Hair follicular keratinocyte (primary cell): ENCODE results near the gene PABPC1L2A. TPM values are rescaled to one million over a fixed set of nuclear protein-coding genes. Genes with fewer than 3 reads are reported as not detected.

ENCODE experiments used
- total RNA-seq: library from RNA; depleted of rRNA; stranded (reverse); fragments of >200 nt; gene quantifications from 2 replicates; pipeline ENCODE4 v1.2.3, GENCODE V29; 2015

The PABPC1L2A gene
- total RNA-seq, result not detected in 2 replicates

DNA sequence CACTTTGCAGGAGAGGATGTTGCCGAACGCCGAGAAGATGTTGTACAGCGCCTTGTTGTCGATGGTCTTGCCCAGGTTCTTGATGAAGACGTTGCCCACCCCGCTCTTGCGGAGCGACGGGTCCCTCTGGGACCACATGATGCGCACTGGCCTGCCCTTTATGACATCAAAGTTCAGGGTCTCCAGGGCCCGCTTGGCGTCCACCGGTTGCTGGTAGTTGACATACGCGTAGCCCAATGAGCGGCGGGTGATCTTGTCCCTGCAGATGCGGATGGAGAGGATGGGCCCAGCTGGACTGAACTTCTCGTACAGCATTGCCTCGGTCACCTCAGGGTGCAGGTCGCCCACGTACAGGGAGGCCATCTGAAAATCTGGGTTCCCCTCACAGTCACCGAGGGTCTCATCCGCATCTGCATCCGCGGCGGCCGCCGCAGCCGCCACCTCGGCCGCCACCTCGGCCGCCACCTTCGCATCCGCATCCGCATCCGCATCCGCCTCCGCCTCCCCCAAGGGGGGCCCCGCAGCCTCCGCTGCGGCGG is at the start of gene PABPC1L2A:
PABPC1L2A (minus strand) TSS at position 489 of the 539 bp plus-strand sequence; CDS start at position 363, 126 bp downstream.

Other genes with a start within 250 kb of the PABPC1L2A start
- not detected in 2 replicates for gene FAM236C, start 166.9 kb downstream of the PABPC1L2A start, total RNA-seq
- not detected in 2 replicates for gene FAM236A, start 141.3 kb downstream of the PABPC1L2A start, total RNA-seq
- gene DMRTC1, start 135.7 kb downstream of the PABPC1L2A start, total RNA-seq, result not detected in 2 replicates
- gene PABPC1L2B, start 76.6 kb downstream of the PABPC1L2A start, total RNA-seq, result not detected in 2 replicates
- 1.1 and 1.7 TPM in 2 replicates for gene NAP1L2, start 135.3 kb upstream of the PABPC1L2A start, total RNA-seq